ENCODE results near the gene APOB.

DNA sequence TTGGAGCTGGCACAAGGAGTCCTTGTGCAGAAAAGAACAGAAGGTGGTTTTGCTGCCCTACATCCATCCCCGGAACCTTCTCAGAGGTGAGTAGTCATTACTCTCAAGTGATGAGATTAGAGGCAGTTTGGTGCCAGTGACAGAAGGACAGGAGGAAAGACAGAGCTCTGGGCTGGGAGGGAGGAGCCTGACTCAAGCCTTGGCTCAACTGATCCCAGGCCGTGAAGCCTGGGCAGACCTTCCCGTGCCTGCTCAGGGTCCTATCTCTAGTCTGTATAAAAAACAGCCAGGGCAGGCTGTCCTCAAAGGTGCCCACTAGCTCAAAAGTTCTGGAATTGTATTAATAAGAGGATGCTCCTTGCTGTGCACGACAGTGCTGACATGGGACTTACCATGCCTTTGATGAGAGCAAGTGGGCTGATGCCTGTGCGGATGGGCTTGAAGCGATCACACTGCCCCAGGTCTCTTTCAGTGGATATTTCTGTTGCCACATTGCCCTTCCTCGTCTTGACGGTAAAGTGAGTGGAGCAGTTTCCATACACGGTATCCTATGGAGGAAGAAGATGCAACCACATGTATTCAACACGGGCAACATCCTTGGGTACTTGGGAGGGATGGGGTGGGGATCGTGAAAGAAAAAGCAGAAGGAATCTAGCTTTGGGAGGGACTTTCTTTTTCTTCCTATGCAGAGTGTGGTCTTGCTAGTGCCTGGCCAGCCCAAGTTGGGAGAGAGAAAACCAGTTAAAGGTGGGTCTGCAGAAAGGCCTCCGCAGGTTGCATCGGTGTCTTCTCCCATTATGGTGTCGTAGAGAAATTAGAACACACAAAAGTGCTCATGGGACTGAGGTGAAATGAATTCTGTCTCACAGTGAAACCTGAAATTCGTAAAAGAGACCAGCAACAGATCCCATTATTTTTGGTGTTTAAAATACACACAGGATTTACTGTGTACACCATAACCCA, 6.9 kb downstream of the APOB start:
- TF ChIP-seq, protein P1, sequence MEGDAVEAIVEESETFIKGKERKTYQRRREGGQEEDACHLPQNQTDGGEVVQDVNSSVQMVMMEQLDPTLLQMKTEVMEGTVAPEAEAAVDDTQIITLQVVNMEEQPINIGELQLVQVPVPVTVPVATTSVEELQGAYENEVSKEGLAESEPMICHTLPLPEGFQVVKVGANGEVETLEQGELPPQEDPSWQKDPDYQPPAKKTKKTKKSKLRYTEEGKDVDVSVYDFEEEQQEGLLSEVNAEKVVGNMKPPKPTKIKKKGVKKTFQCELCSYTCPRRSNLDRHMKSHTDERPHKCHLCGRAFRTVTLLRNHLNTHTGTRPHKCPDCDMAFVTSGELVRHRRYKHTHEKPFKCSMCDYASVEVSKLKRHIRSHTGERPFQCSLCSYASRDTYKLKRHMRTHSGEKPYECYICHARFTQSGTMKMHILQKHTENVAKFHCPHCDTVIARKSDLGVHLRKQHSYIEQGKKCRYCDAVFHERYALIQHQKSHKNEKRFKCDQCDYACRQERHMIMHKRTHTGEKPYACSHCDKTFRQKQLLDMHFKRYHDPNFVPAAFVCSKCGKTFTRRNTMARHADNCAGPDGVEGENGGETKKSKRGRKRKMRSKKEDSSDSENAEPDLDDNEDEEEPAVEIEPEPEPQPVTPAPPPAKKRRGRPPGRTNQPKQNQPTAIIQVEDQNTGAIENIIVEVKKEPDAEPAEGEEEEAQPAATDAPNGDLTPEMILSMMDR (conservative IDR thresholded peaks at IDR 0.05; ENCODE audit: low read length): no peak
- no peak for TF ChIP-seq EZH2phosphoT487 (IDR thresholded peaks at IDR 0.05; ENCODE audit: borderline replicate concordance)

Measured in Loucy (cell line).